ENCODE data around the gene PLXNA4.

The PLXNA4 gene

DNA sequence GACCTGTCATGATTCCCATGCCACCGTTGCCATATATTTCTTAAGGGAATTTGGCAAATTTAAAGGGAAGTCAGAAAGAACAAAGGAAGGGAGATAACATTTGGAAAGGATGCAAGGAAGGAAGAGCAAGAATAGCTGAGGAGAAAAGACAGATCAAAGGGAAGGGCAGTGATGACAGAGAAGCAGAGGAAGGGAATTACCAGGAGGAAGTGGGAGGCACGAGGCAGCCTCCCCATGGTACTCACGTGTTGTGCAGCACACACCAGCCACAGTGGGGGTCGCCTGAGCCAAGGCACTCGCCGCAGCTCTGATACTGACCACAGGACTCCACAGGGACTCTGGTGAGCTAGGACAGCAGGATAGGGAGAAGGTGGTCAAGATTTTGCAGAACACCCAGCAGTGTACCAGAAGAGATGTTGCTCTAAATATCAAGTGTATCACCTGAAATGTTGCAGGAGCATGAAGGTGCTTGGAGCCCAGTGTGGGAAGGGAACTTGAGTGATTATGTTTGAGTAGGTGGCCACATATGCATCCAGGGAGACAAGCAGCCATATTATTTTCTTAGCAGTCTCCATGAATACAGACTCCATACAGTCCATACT lies 335.3 kb downstream of the PLXNA4 start:
- no peak for DNase-seq (ENCODE audit: low read depth)

DNA sequence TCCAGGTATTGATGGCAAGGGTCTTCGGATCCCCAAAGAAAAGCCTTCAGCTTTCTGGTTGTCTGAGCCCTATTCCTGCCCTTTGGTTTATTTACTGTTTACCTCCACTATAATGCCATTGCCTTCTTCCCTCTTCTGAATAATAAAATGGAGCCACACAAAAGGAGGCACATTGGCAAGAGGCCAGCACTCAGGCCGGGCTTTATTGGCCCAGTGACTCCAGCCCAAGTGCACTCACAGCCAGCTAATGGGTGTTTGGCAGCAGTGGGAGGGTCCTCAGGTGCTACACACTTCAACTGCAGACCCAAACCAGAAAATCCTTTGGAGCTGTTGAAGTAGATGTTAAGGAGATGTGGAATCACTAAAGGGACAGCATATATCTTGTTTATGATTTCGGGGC lies 336.0 kb downstream of the PLXNA4 start:
- no peak for DNase-seq (ENCODE audit: low read depth)

DNA sequence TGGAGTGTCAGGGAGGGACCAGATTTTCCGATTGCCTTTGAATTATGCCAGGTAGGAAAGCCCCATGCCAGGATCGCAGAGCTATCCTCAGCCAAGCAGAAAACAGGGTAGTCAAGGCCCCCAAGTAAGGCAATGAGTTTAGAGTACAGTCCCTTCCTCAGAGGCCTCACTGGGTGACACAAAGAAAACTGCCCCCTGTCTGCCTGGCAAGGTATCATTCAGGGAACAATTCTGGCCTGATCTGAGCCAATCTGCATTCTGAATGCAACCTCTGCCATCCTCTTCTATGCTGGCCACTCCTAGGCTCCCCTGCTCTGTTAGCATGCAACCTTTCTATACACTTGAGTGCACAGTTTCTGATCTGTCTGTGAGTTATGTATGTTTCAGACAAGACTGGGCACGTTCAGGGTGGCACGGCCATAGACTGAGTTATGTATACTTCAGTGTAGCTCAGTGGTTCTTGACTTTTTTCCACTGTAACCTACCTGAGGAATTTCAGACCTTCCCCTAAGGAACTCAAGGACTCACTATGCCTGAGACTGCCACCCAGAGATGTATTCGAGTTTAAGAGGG lies 336.8 kb downstream of the PLXNA4 start:
- DNase-seq (ENCODE audit: low read depth) = no peak

DNA sequence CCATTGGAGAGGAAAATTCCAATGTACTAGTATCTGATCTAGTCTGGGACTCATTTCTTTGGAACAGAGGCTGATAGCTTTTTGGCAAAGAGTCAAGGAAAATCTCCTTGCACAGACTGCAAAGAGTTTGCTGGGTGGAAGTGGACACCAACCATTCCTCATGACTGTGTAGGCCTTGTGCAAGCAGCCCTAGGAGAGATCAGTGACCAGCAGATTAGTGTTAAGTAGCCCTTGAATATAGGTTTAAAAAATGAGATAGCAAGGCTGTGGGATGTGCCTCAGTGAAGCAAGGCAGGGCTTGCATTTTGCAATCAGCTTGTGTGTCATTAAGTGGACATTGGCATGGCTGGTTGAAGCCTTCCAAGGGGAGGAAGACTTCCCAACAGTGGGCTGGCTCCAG lies 341.6 kb downstream of the PLXNA4 start:
- no peak for DNase-seq (ENCODE audit: low read depth)

DNA sequence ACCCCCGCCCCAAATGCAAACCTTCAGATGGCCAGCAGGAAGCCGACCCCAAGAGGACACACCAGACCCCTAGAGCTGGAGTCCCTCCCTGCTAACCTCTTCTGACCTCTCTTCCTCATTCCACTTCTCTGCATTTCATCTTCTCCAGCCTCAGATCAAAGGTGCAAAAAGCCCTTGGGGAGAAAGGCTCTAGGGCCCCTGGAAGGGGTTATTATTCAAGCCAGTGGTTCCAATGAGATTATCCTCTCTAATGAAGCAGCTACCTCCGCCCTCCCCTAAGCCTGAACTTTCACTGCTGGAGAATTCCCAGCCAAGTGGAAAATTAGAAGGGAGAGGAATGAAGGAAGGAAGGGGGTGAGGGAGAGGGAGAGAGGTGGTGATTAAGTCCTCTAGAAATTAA lies 343.9 kb downstream of the PLXNA4 start:
- no peak for DNase-seq (ENCODE audit: low read depth)

DNA sequence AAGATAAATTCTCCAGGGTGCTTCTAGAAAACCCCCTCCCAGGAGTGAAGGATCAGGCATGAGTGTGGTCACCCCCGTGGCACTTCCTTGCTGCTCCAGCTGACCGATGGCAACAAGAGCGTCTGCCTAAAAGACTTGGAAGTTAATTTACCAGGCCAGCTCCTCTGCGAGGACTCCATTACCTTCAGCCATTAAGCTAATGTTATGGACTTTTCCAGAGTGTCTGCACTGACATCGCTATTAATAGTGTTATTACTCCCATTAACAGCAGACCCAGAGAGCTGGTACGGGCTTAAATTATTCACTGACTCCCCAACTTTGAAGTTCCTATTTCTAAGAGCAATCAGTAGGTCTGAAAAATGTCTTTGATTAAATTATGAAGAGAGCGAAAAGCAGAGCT lies 345.8 kb downstream of the PLXNA4 start:
- no peak for DNase-seq (ENCODE audit: low read depth)

DNA sequence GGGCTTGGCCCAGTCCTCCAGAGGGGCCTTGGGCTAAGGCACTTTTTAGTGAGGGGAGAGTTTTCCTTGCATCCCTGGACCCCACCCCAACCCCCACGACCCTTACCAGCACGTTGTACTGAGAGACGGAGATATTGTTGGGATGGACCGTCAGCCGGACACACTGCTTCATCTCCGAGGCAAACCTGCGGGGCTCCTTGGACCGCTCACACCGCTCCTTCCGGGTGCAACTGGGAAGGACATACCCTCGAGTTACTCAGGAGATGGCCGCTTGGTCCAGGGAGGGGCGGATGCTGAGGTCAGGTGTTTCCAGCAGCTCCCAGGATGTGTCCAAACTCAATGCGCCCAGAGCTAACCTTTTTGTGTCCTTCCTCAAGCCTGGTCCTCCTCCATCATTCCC lies 348.0 kb downstream of the PLXNA4 start:
- no peak for DNase-seq (ENCODE audit: low read depth)

DNA sequence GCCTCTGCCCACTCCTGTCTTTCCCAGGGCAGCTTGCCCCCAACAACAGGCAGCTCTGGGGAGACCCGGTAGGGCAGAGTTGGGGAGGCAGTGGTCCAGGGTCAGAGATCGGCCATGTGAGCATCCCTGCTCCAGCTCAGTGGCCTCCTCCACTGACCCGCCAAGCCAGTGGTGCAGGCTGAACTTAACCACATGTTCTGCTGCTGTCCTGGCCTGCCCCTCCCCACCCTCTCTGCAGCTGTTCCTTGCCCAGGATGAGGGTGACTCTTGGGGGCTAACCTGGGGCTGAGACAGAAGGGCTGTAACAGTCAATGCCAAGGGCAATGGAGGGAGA lies 349.3 kb downstream of the PLXNA4 start:
- no peak for DNase-seq (ENCODE audit: low read depth)

DNA sequence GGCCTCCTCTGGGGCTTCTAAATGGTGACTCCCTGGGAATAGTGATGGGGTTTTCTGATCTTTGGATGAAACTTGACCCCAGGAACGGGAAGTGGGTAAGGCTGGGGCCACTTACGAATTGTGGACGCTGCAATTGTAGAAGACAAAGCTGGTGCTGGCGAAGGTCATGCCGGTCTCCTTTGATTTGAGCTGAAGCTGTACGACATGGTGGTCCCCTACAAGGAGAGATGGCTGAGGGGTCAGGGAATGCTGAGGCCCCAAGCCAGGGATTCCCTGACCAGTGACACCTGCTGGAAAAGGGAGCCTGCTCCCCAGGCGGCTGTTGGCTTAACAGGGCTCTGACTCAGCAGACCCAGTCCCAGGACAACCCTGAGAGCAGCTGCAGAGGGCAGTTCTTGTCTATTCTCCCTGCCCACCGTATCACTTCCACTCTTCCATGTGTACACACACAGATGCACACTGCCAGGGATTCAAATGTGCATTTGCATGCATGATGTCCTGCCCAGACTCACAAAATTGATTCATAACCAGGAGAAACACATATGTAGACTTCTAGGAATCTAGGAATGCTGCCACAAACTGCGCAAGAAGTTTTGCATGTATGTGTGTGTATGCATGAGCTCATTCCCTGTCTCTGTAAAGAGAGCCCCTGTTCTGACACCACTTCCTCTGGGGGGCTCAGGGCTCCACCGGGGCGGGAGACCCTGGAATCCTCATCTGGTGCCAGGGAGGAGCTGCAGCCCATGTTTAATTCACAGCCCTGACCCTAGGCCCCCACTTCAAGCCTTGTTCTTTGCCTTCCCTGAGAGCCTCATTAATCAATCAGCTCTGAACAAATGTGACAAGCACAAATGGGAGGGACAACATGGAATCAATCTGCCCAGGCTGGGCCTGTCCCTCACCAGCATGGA lies 350.0 kb downstream of the PLXNA4 start:
- DNase-seq (ENCODE audit: low read depth) = no peak

DNA sequence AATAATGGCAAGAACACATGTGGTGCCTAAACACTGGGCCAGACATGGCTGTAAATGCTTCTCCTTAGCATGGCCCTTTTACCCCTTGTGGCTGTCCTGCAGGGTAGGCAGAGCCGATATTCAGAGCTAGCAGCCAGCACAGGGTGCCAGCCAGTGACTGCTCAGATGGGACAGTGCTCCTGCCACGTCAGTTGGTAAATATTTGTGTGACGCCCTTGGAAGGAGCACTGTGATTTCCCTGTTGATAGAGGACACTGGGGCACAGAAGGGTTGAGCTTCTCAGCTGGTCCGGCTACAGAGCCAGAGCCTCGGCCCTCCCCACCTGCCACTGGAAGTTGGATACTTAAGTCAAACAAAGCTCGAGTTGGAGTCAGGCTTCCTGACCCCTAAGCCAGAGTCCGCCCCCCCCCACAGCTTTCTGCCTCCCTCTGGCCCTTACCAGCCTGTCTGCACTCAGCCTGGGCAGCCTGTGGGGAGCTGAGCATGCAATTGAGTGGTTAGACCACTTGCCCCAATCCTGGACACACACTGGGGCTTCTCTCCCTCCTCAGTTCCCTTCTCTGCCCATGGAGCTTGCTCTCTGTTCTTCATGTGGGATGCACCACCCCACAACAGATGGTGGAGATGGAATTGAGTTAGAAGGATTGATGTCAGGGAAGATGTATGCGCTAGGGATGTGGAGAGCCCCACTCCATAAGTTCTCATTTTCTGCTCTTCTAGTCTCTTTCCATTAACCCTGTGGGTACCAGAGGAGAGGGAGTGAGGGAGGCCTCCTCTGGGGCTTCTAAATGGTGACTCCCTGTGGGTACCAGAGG lies 350.8 kb downstream of the PLXNA4 start:
- DNase-seq (ENCODE audit: low read depth) = no peak

DNA sequence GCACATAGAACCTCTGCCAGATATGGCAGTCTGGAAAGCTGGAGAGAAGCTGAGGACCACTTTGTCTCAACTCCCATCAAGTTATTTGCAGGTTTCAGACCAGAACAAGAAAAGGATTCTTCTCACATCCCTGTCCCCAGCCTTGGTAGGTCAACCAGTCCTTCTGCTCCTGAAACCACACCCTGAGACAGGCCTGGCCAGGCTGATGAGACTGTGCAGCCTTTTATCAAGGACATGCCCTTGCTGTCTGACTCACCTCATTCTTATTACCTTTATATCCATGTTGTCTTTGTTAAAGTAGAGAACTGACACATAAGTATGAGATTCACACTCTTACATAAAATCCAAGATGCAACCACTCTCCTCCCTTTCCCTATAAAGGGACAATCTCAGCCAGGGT lies 354.9 kb downstream of the PLXNA4 start:
- DNase-seq (ENCODE audit: low read depth) = no peak

DNA sequence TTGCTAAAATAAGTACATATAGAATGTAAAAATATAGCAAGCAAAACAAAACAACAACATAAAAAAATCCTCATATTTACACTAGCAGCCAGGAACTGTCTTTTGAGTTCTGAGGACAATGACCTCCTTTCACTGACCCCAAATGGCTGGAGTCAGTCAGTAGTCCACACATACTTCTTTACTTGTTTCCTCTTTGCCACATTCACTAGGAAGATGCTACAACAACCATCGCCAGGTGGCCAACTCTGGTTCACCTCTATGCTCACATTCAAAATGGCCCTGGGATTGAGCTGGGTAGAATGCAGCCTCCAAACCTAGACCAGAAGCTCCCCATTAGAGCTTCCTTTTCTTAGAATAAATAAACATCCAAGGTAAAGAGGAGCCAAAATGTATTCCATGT lies 356.2 kb downstream of the PLXNA4 start:
- DNase-seq (ENCODE audit: low read depth) = no peak

DNA sequence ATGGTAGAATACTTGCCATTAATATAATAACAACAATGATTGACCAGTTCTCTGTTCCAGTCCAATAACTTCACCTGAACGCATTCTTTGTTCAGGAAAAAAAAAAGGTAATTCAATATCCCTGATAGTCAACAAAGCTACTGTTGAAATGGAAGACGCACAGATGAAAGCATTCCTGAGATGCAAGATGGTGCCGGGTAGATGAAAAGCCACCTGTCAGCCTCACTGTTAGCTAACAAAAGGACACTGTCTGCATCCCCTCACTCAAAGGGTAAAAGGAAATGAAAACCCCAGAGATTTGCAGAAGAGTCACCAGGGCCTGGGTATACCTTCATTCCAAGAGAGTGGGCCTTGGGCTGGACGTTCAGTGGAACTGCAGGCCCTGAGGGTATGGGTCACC lies 357.4 kb downstream of the PLXNA4 start:
- DNase-seq (ENCODE audit: low read depth) = no peak

DNA sequence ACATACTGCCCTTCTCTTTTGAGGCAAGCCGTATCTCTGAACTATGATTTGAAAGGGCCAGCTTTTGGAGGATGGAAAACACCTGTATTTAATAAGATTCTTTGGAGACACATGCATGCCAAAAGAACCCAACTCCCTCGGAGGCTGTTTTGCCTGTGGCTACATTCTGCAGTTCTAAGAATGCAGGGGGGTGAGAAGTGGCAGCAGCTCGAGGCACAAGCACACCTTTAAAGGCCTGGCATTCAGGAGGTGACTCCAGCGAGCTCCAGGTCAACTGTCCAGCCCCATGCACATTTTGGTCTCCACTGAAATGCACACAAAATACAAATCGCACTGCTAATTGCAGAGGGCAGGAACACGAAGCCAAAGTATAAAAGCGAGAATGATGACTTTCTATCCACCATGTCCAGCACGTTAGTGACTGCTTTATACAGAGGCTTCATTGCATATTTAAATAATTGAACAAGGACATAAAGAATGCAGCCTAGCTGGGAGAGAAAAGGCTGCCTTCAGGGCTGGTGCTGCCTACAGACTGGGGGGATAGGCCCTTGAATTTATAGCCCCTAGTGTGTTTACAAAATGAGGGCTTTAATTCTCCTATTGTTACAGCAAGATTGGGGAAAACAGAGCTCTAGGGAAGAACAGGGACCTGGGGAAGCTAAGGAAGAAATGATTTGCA lies 359.3 kb downstream of the PLXNA4 start:
- no peak for DNase-seq (ENCODE audit: low read depth)

DNA sequence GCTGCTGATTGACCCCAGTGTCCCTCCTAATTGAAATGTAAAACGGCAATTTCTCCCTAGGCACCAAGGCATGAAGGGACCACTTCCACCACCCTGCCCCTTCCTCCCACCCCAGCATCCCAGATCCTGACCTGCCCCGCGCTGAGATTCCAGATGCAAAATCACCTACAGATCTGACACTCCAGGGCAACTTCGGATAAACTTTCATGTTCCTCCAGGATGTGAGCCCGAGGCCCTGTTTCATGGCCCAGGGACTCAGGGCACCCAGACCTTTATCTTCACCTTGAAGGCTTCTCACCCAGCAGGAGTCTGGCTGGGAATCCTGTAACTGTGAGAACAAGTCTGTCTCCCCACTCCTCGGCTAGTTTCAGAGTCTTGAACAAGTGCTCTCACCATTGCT lies 361.8 kb downstream of the PLXNA4 start:
- no peak for DNase-seq (ENCODE audit: low read depth)

DNA sequence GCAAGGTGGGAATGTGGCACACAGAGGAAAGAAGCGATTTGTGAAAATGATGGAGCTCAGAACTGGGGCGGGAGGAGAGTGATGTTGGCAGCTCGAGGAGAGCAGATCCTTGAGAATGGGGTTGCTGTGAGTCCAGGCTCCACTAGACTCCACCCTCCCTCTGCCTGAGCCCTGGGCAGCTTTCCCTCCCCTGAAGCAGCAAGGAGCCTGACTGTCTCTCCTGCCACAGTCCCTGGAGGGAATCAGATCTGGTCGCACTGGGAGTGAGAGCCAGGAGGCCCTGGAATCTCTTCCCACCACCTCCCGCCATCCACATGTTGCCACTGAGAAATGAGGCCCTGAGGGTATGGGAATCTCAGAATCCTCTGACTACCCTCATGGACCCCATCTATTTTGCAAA lies 362.7 kb downstream of the PLXNA4 start:
- DNase-seq (ENCODE audit: low read depth) = no peak

DNA sequence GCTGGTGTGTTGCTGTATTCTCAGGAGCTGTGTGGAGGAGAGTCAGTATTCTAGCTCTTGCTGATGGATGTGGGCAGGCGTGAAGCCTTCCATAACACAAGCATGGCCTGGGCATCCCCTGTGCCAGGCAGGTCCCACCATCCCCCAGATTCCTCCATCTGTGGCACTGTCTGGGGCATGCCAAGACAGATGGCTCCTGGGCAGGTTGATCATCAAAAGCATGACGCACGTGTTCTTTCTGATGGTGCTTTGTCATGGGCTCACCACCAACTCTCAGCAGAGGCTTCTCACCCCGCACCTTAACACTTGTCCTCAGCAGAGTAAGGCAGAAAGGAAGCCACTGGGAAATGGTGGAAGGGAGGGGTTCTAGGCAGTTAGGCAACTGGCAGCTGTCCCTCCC lies 364.3 kb downstream of the PLXNA4 start:
- DNase-seq (ENCODE audit: low read depth) = no peak

DNA sequence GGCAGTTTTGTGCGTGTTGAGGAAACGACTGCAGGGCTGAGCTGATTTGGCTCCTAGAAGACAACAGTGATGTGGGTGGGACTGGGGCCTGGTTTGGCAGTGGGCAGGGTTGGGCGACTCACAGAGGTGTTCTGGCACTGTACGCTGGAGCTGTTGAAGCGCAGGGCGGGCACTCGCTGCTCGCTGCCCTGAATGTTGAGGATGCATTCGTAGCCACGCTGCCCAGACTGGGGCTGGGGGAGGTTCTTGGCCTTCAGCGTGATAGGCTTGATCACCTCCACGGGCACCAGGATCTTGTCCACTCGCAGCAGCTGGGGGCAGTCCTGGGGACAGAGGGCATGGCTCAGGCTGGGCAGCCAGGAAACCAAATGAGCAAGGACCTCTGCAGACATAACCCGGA lies 365.4 kb downstream of the PLXNA4 start:
- DNase-seq (ENCODE audit: low read depth) = no peak

DNA sequence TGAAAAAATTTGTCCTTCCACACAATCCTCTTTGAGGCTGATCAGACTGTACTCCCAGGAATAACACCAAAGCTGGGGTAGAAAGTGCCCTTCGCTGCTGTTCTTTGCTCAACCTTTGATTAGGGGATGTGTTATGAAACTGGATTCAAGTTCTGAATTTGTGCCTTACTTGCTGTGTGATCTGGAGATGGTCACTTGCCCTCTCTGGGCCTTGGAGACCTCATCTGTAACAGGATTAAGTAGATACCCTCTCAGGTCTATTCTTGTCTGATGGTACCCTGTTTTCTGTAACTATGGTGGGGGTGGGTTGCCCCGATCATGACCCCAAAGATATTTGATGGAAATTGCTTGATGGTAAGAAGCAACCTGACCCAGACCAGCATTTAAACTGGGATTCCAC lies 368.5 kb downstream of the PLXNA4 start:
- DNase-seq (ENCODE audit: low read depth) = no peak

DNA sequence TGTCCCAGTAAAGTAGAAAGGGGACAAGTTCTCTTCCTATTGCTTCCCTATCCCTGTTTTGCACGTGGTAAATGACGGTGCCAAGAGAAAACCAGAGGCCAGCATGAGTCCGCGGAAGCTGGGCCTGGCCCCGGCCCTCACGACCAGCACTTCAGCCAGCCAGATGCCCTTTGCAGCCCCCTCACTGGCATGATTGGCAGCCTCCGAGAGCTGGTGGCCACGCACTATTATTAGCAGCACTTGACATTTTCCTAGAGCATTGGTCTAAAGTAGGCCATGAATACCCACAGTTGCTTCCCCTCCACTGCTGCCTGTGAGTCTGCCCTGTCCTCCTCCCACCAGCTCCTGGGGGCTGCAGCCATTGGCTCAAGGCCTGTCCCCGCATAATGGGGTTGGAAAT lies 369.1 kb downstream of the PLXNA4 start:
- DNase-seq (ENCODE audit: low read depth) = no peak

DNA sequence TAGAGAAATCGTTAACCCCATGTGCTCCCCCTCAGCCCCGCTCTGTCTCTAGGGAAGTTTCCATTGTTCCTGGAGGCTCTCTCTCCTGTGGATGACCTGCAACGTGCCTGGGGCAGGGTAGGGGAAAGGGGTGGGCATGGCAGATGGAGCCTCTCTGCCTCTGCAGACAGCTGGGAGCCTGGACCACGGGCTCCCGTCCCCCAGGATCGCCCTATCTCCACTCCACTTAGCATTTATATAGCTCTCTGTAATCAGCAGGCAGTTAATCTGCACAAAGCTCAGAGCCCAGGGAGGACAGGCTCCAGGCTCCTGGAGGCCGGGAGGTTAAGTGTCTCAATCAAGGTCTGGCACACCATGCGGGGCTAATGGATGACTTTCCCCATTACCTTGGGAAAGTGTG lies 369.7 kb downstream of the PLXNA4 start:
- no peak for DNase-seq (ENCODE audit: low read depth)

DNA sequence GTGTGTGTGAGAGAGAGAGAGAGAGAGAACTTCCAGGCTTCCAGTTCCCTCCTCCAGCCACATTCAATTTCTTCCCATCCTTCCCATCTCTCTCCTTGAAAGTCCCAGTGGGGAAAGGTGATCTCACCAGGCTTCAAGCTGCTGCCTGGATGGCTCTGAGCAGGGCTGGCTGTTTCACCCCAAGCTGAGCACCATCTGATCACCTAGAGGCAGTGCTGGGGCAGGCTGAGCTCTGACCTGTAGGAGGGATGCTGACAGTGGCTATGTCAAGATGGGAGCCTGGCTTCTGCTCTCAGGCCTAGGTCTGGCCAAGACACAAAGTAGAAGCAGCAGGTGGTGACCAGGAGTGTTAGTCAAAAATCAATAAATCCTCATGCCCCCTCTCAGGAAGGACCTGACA lies 370.8 kb downstream of the PLXNA4 start:
- no peak for DNase-seq (ENCODE audit: low read depth)
